HUES48 (cell line): ENCODE results near the gene TWIST1.

Experiments used
- H3K27ac ChIP-seq: one replicate; pipeline ENCODE4 v1.7.0; 2013; ENCODE audit warnings: low read depth, low read length, inconsistent platforms
- H3K27me3 ChIP-seq: 2 replicates; pipeline ENCODE4 v1.6.1; 2013; ENCODE audit warnings: mild to moderate bottlenecking, low read length; ENCODE audit not compliant: control insufficient read depth, insufficient read depth
- H3K36me3 ChIP-seq: 2 replicates; pipeline ENCODE4 v1.6.1; 2013; ENCODE audit warnings: low read length; ENCODE audit not compliant: control insufficient read depth, insufficient read depth
- H3K4me1 ChIP-seq: 2 replicates; pipeline ENCODE4 v1.6.1; 2013; ENCODE audit warnings: mild to moderate bottlenecking, low read length; ENCODE audit not compliant: control insufficient read depth, insufficient read depth
- H3K4me3 ChIP-seq: 2 replicates; pipeline ENCODE4 v1.5.1; 2013; ENCODE audit warnings: mild to moderate bottlenecking, low read depth, low read length
- H3K9ac ChIP-seq: 2 replicates; pipeline ENCODE4 v1.6.1; 2013; ENCODE audit warnings: mild to moderate bottlenecking, low read depth, low read length, moderate library complexity
- H3K9me3 ChIP-seq: 2 replicates; pipeline ENCODE4 v1.6.1; 2013; ENCODE audit warnings: low read length; ENCODE audit not compliant: control insufficient read depth, insufficient read depth

TWIST1 gene

DNA sequence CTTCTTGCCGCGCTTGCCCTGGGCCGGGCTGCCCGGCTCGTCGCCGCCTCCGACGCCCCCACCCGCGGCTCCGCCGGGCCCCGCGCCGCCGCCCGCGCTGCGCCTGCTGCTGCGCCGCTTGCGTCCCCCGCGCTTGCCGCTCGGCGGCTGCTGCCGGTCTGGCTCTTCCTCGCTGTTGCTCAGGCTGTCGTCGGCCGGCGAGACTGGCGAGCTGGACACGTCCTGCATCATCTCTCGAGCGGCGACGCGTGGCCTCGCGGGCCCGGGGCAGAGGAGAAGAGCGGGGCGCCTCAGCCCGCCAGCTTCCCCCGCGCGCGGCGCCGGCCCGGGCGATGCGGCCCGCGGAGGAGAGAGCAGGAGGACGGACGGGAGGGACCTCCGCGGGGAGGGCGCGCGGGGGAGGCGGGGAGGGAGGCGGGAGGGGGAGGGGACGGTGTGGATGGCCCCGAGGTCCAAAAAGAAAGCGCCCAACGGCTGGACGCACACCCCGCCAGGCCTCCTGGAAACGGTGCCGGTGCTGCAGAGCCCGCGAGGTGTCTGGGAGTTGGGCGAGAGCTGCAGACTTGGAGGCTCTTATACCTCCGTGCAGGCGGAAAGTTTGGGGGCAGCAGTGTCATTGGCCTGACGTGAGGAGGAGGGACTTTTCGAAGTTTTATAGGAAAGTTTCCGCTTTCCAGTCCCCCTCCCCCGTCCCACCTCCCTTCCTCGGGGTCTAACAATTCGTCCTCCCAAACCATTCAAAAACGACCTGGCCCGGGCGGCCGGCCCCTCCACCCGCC, at the start of gene TWIST1:
Gene TWIST1 (minus strand): TSS at position 546 of the 779 bp plus-strand sequence. CDS start 315 bp downstream, at position 231.
- H3K9me3 ChIP-seq: no peaks in the 10 kb centered on the region
- peak within 1 kb of the TSS; percentile 39; the same call in 1 of the 2 replicates for H3K9ac ChIP-seq
- H3K4me3 ChIP-seq: peak within 1 kb of the TSS; percentile 71
- H3K4me1 ChIP-seq: peaks cover 37% of the 10 kb centered on the region
- no peaks in the 10 kb centered on the region for H3K36me3 ChIP-seq
- H3K27ac ChIP-seq: no peak within 1 kb of the TSS
- H3K27me3 ChIP-seq: peaks cover 95% of the 10 kb centered on the region

DNA sequence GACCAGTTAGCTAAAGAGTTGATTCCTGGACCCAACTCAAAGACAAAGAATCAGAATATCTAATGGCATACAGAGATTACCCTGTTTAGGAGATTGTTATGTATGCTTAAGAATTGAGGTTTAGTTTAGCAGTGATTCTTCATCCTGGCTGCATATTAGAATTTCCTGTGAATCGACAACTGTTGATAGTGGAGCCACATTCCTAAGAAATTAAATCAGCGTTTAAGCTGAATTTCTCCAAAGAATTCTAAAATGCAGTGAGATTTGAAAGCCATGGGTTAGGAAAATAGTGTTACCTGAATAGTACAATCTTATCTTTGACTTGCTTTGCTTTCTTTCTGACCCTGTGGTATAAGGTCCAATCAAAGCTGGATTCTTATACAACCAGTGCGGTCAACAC, 44.2 kb upstream of the TWIST1 start:
- no peaks in the 10 kb centered on the region for H3K9me3 ChIP-seq
- H3K9ac ChIP-seq: no peak overlapping the region
- no peak overlapping the region for H3K27ac ChIP-seq
- H3K36me3 ChIP-seq: no peaks in the 10 kb centered on the region
- no peaks in the 10 kb centered on the region; the same call in 1 of the 2 replicates for H3K4me1 ChIP-seq
- no peaks in the 10 kb centered on the region for H3K27me3 ChIP-seq
- no peak overlapping the region for H3K4me3 ChIP-seq

DNA sequence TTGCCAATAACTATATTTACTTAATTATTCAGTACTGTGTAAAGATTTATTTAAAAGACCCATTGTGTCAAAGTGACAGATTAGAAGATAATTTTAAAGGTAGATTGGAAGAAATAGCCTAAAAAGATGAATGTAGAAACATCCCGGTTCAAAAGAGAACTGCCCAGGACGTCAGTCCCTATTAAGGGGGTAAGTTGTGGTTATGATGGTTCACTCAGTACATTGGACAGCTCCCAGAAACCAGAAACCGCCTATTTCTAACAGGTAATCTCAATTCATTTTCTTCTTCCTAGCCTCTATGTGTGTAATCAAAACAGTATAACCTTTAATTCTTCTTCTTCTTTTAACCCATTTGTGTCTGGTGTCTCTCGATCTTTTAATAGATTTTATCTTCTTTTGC, 29.3 kb upstream of the TWIST1 start:
- H3K27ac ChIP-seq: no peak overlapping the region
- peaks cover 42% of the 10 kb centered on the region for H3K4me1 ChIP-seq
- peak overlapping the region; percentile 68; the same call in 1 of the 2 replicates for H3K4me3 ChIP-seq
- no peaks in the 10 kb centered on the region for H3K36me3 ChIP-seq
- peaks cover 63% of the 10 kb centered on the region for H3K27me3 ChIP-seq
- no peak overlapping the region for H3K9ac ChIP-seq
- no peaks in the 10 kb centered on the region for H3K9me3 ChIP-seq

DNA sequence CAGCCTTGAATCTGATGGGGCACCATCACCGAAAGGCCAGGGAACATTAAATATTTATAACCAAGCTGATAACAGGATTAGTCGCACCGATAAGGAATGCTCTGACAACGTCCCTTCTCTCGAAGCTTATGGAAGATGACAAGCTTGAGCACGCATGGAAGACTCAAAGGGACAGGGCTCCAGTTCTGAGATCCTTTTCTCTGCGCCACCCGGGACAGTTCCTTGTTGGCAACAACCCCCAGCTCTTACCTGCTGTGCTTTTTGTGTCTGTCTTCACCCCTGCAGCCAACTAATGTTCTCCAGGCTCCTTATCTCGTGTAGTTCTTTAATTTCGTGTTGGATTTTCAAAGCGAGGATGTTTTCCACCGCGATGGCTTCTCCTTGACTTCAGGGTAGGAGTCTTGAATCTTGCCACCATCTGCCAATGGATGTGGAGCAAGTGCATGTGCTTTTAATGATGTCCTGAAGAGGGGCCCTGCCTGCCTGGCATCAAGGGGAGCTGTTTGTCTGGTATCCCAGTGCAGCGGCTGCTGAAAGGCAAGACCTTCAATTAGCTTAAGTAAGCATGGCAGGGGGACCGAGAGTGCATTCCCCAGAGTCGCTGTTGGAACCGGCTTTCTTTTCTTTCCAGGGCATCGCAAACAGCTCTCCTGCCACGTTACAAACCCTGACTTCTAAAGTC, 28.1 kb upstream of the TWIST1 start:
- Histone ChIP-seq H3K36me3 (no peaks in the 10 kb centered on the region), H3K27me3 (peaks cover 74% of the 10 kb centered on the region), H3K4me1 (peaks cover 42% of the 10 kb centered on the region), H3K9me3 (no peaks in the 10 kb centered on the region), H3K9ac (no peak overlapping the region), H3K4me3 (peak overlapping the region; percentile 68), H3K27ac (peak overlapping the region; percentile 26)

DNA sequence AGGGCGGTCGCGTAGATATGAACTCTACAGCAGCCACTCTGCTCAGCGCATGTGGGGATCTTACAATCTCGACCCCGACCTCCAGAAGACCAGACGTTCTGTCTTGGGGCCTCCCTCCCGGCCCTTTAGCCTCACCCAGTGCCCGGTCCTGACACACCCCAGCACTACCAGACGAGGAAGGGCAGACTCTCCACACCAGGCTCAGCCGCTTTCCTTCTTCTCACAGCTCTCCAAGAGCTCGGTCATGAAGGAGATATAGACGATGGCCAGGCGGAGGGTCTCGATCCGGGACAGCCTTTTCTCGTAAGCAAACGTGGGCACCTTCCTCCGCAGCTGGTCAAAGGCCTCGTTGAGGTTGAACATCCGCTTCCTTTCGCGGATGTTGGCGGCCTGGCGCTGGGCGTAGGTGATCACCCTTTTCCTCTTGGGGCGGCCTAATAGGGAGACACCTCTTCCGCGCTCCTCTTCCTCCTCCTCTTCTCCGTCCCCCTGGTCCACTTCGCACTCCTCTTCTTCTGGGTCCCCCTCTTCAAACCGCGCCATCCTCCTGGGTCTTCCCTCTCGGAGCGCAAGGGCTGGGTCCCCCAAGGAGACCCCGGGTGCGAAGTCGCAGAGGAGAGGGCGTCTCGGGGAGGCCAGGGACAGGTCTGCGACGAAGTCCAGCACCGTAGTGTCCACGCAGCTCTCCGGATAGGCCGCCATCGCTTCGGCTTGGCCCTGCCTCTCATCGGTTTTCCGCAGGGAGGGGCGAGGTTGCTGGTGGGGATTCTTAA, 27.4 kb upstream of the TWIST1 start, which contains the start of gene FERD3L:
Gene FERD3L (minus strand): TSS at position 761 of the 773 bp plus-strand sequence. CDS start 59 bp downstream, at position 702.
- H3K27me3 ChIP-seq: peaks cover 82% of the 10 kb centered on the region
- H3K4me1 ChIP-seq: peaks cover 42% of the 10 kb centered on the region
- H3K9me3 ChIP-seq: no peaks in the 10 kb centered on the region
- peak within 1 kb of the TSS; percentile 68 for H3K4me3 ChIP-seq
- H3K36me3 ChIP-seq: no peaks in the 10 kb centered on the region
- peak within 1 kb of the TSS; percentile 26 for H3K27ac ChIP-seq
- no peak within 1 kb of the TSS for H3K9ac ChIP-seq

DNA sequence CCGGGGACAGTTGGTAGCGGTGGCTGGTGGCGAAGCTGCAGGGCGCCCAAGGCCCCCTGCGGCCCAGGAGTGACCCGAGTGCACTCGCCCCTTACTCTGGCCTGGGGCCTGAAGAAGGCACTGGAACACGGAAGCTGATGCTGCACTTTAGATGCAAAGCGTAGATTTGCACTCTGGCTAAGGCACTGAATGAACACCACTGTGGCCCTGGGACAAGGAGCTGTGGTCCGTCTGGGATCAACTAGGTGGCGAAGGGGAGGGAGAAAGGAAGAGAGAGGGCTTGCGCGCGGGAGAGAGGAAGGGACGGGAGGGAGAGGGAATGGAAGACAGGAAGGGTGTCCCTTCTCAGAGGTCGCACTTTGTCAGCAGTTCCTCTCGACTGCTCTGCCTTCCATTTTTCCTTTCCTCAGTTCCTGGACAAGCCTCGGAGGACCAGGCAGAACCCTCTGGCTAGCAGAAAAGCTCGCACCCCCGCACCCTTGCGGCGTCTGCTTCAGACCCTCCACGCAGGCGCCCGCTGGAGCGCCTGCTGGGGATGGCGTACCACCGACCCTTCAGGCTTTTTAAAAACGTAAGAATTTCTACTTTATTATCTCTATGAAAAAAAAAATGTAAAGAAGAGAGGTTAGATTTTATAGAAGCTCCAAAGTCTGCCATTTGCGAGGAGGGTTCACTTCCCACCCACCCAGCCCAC, 26.6 kb upstream of the TWIST1 start:
- H3K9ac ChIP-seq: no peak overlapping the region
- H3K4me3 ChIP-seq: peak overlapping the region; percentile 68
- no peaks in the 10 kb centered on the region for H3K36me3 ChIP-seq

DNA sequence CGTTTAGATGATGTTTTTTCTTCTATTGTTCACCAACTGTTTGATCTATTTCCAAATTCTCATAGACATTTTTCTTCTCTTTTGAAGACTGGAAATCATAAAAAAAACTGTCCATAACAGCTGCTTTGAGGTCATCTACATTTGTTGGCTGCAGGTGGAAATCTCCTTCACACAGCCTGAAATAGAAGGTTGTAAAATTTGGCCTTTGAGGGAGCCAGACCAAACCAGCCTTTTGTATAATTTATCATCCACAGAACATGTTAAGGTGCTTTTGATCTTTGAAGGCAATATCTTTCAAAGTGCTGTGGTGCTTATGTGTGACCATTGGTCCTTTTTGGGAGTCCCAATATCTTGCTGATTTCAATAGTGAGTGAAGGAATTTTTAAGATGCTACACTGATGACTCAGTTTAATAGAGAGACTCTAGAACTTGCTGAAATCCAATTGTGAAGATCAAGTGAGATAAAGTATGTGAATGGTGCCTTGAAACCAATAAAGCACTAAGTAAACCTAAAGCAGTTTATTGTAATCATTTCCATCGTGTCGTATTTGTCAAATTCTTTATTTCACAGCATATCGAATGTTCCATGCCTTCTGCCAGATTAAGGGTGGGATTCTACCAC, 22.4 kb upstream of the TWIST1 start:
- Histone ChIP-seq H3K27me3 (peaks cover 55% of the 10 kb centered on the region), H3K27ac (no peak overlapping the region), H3K36me3 (no peaks in the 10 kb centered on the region), H3K4me1 (peaks cover 13% of the 10 kb centered on the region), H3K4me3 (no peak overlapping the region), H3K9ac (no peak overlapping the region), H3K9me3 (no peaks in the 10 kb centered on the region)

More for the DNA sequence above, 26.6 kb upstream of the TWIST1 start:
- H3K4me1 ChIP-seq: peaks cover 42% of the 10 kb centered on the region
- no peak overlapping the region for H3K27ac ChIP-seq
- H3K27me3 ChIP-seq: peaks cover 87% of the 10 kb centered on the region
- H3K9me3 ChIP-seq: no peaks in the 10 kb centered on the region

DNA sequence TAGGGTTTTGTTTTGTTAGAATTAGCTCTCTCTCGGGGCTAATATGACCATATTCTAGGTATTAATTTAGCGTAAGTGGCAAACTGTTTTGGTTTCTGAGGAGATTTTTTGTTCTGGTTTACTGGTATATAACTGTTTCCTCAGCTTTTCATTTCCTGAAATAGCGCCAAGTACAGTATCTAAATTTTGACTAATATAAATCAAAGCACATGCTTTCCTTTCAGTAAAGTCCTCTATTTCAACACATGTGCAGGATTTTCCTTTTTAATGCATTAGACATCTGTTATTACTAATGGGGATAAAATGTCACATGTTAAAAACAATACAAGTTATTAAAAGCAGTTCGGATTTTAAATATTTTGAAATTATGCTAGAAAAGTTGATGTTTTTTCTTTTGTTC, 16.4 kb upstream of the TWIST1 start:
- Histone ChIP-seq H3K4me1 (no peaks in the 10 kb centered on the region), H3K27ac (no peak overlapping the region), H3K36me3 (no peaks in the 10 kb centered on the region), H3K4me3 (no peak overlapping the region), H3K9ac (no peak overlapping the region), H3K9me3 (no peaks in the 10 kb centered on the region), H3K27me3 (no peaks in the 10 kb centered on the region)

DNA sequence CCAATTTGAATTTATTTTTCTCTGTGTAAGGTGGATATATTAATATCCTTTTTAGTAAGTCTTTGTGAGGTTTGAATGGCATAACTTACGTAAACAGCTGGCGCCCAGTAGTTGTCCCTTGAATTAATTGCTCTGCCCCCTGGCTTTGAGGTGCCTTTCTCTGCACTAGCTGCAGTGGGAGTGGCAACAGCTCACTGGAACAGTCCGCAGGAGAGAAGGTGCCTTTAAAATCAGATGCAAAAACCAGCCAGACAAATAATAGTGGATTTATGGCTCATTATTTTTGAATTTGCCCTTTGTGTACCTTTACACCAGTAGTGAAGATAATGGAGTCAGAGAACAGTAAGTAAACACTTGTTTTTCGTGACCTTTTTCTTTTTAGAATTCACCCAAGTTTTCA, 16.0 kb upstream of the TWIST1 start:
- Histone ChIP-seq H3K9ac (no peak overlapping the region), H3K9me3 (no peaks in the 10 kb centered on the region), H3K4me3 (no peak overlapping the region), H3K36me3 (no peaks in the 10 kb centered on the region), H3K27ac (no peak overlapping the region), H3K4me1 (no peaks in the 10 kb centered on the region), H3K27me3 (no peaks in the 10 kb centered on the region)

DNA sequence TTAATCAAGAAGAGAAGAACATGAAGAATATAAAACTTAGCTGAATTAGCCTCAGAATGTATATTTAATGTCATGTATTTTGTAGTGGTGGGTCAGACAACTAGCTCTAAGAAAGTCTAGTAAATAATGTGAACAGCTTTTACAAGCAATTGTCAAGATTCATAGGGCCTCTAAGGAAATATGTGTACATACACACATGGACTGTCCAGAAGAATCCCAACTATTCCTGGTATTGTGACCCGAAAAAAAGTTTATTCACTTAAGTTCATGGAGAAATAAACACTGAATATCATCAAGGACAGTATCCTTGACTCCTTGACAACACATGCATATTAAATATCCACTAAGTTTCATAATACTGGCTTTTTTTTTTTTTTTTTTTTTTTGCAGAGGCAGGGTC, 11.4 kb upstream of the TWIST1 start:
- Histone ChIP-seq H3K9me3 (no peaks in the 10 kb centered on the region), H3K4me1 (no peaks in the 10 kb centered on the region), H3K27ac (no peak overlapping the region), H3K27me3 (no peaks in the 10 kb centered on the region; the same call in 1 of the 2 replicates), H3K4me3 (no peak overlapping the region), H3K36me3 (no peaks in the 10 kb centered on the region), H3K9ac (no peak overlapping the region)
